Measurements from ENCODE around the gene ZNF444. TPM values are rescaled to one million over a fixed set of nuclear protein-coding genes. Genes with fewer than 3 reads are reported as not detected.

ZNF444 gene
- total and polyA plus RNA-seq, 2 of the 4 experiments (the other 2 are of a cell fraction), result 2.5 to 20.3 TPM

DNA sequence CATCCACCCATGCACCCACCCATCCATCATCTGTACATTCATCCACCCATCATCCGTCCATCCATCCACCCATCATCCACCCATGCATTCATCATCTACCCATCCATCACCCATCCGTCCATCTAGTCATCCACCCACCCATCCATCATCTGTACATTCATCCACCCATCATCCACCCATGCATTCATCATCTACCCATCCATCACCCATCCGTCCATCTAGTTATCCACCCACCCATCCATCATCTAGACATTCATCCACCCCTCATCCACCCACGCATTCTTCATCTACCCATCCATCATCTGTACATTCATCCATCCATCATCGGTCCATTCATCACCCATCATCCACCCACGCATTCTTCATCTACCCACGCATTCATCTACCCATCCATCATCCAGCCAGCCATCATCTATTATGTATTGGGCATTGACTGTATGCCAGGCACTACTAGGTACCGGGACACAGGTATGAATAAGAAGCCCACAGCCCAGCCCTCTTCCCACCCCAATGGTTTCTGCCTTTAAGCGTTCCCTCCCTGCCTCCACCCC is 18.0 kb downstream of the ZNF444 start:
- dilution Hi-C loops (cut with HindIII; ENCODE audit: low sequenced_read_pairs, unreplicated experiment) (no loop called here), in situ Hi-C loops (cut with MboI; ENCODE audit: low sequenced_read_pairs) (no loop called here), intact Hi-C loops (cut with micrococcal nuclease) (no loop called here)
- TF ChIP-seq MAFK (IDR thresholded peaks at IDR 0.05; ENCODE audit: low read depth, low read length) (no peak), CEBPB (IDR thresholded peaks at IDR 0.05; ENCODE audit: low read depth, low read length) (no peak), CTCF (conservative IDR thresholded peaks at IDR 0.05; ENCODE audit: low read depth, low read length) (no peak), RFX5 (IDR thresholded peaks at IDR 0.05; ENCODE audit: low read depth, low read length) (no peak), RAD21 (IDR thresholded peaks at IDR 0.05; ENCODE audit: low read length) (no peak), BHLHE40 (IDR thresholded peaks at IDR 0.05; ENCODE audit: low read depth, low read length) (no peak), SMC3 (IDR thresholded peaks at IDR 0.05; ENCODE audit: low read depth, low read length) (no peak), CHD1 (IDR thresholded peaks at IDR 0.05; ENCODE audit: low read depth, low read length) (no peak), USF2 (IDR thresholded peaks at IDR 0.05; ENCODE audit: low read depth, low read length) (no peak), NFE2L2 (IDR thresholded peaks at IDR 0.05; ENCODE audit: low read depth, low read length) (no peak), MAZ (IDR thresholded peaks at IDR 0.05; ENCODE audit: borderline replicate concordance, low read depth, low read length) (no peak), MXI1 (IDR thresholded peaks at IDR 0.05; ENCODE audit: borderline replicate concordance, low read depth, low read length) (no peak), RCOR1 (IDR thresholded peaks at IDR 0.05; ENCODE audit: insufficient replicate concordance, low read length) (no peak), POLR2A (IDR thresholded peaks at IDR 0.05; ENCODE audit: low read depth, low read length) (no peak), FOS (IDR thresholded peaks at IDR 0.05; ENCODE audit: low read depth, low read length) (no peak)
- TF ChIP-seq, protein P1, sequence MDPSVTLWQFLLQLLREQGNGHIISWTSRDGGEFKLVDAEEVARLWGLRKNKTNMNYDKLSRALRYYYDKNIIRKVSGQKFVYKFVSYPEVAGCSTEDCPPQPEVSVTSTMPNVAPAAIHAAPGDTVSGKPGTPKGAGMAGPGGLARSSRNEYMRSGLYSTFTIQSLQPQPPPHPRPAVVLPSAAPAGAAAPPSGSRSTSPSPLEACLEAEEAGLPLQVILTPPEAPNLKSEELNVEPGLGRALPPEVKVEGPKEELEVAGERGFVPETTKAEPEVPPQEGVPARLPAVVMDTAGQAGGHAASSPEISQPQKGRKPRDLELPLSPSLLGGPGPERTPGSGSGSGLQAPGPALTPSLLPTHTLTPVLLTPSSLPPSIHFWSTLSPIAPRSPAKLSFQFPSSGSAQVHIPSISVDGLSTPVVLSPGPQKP (IDR thresholded peaks at IDR 0.05; ENCODE audit: borderline replicate concordance, low read depth, low read length), result no peak
- Histone ChIP-seq H3K56ac (ENCODE audit: extremely low read depth, insufficient read depth, low read length) (no peak overlapping the region), H2AFZ (replicated peaks; ENCODE audit: low read length, poor library complexity) (no peak overlapping the region), H3K27ac (ENCODE audit: insufficient read depth, low read length) (no peak overlapping the region), H4K91ac (ENCODE audit: insufficient read depth, low read depth, low read length) (no peak overlapping the region), H3K4me2 (ENCODE audit: low read depth, low read length) (no peak overlapping the region), H3K23ac (ENCODE audit: low read depth, low read length) (no peak overlapping the region), H3K9me1 (ENCODE audit: insufficient read depth, low read length) (no peaks in the 10 kb centered on the region; the same call in 1 of the 2 replicates), H2BK5ac (ENCODE audit: low read depth, low read length, poor library complexity, severe bottlenecking) (no peak overlapping the region), H2AK9ac (replicated peaks; ENCODE audit: low read depth, low read length, poor library complexity) (no peak overlapping the region), H3K9me3 (ENCODE audit: control insufficient read depth, insufficient read depth, low read length) (no peaks in the 10 kb centered on the region), H2BK15ac (ENCODE audit: low read depth, low read length) (no peak overlapping the region), H3K36me3 (ENCODE audit: control insufficient read depth, insufficient read depth, low read length) (peaks cover 39% of the 10 kb centered on the region), H3K4me3 (ENCODE audit: insufficient read depth, low read depth, low read length) (no peak overlapping the region), H3K79me1 (ENCODE audit: low read depth in 1 of 2, low read length in 2 of 2) (no peaks in the 10 kb centered on the region), H4K8ac (ENCODE audit: low read depth in 2 of 2, low read length in 2 of 2) (no peak overlapping the region), H2BK120ac (ENCODE audit: low read depth, low read length) (no peak overlapping the region), H3K18ac (ENCODE audit: low read depth, low read length) (no peak overlapping the region), H3K14ac (replicated peaks; ENCODE audit: low read depth, low read length) (no peak overlapping the region), H4K20me1 (ENCODE audit: insufficient read depth, low read length) (0 out of 2 replicates have a peak, but pooled peaks cover 8% of the 10 kb centered on the region), H3K27me3 (ENCODE audit: control insufficient read depth, insufficient read depth, low read length) (no peaks in the 10 kb centered on the region), H4K5ac (ENCODE audit: low read depth, low read length) (no peak overlapping the region), H3K4ac (ENCODE audit: low read depth, low read length) (no peak overlapping the region), H2BK20ac (ENCODE audit: low read depth, low read length) (no peak overlapping the region), H3K4me1 (ENCODE audit: control insufficient read depth, insufficient read depth, low read length) (no peaks in the 10 kb centered on the region), H3K9ac (ENCODE audit: low read depth, low read length) (no peak overlapping the region), H2AK5ac (ENCODE audit: low read depth, low read length) (no peak overlapping the region)
- no TSS peak for BruUV-seq (replicated peaks)
- CTCF ChIA-PET, result no interaction called here
- ATAC-seq (ENCODE audit: low read depth) (no peak), DNase-seq (no peak)
- POLR2A ChIA-PET (ENCODE audit: unreplicated experiment), result no interaction called here
- WGBS, 2 experiments (ENCODE audit: extremely low coverage in 2 of 2, insufficient read length in 1 of 2), result 96 to 100% methylated on average over 4 to 7 of the region's 9 CpGs
